ENCODE results near the gene COL5A2.

DNA sequence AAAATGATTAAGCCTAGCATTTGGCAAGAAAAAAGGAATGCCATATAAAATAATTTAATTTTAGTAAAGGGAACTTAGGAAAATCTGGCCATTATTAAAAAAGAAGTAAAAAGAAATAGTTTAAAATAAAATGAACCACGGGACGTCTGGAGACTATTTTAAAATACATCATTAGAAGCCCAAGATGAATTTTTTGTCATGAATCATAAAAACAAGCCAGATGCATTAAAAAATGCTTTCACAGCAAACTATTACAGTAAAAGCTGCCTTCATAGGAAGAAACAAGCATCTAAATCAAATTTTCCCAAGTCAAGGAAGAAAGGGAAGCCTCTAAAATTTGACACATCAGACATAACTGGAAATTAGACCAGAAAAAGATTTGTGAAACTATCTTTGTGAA is 33.0 kb downstream of the COL5A2 start:
- TF ChIP-seq CTCF (conservative IDR thresholded peaks at IDR 0.05) (no peak), ZFX (IDR thresholded peaks at IDR 0.05) (no peak)
